ENCODE measurements around the gene TTLL9. TPM values are rescaled to one million over a fixed set of nuclear protein-coding genes. Genes with fewer than 3 reads are reported as not detected.
"Not testable (repeated sequence)": the region's sequence is repeated elsewhere in the genome, so short reads cannot be mapped to it uniquely, and the experiment has no call there.

The TTLL9 gene
- total RNA-seq, 4 donors from 2014 or later: 2.8 to 3.7 (median 3.1) TPM

DNA sequence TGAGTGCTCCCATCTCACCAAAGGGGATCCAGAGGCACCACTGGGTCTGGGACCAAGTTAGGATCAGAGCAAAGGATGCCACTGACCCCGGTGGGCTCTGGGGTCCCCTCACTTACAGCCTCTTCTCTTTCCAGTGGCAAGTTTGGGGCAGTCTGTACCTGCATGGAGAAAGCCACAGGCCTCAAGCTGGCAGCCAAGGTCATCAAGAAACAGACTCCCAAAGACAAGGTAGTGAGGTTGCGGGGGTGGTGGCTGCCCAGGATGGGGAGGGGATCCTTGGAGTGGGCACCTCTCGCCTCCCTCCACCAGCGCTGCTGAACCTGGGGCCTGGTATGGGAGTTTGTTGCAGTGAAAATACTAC is 46.3 kb upstream of the TTLL9 start:
- H3K4me3 ChIP-seq: no peak overlapping the region
- no peaks in the 10 kb centered on the region for H3K27me3 ChIP-seq
- H3K9me3 ChIP-seq: no peaks in the 10 kb centered on the region
- DNase-seq (ENCODE audit: low spot score in 2 of 2): no peak
- 84 to 91% methylated on average over 4 of the region's 4 CpGs for WGBS, 2 donors
- no peaks in the 10 kb centered on the region for H3K36me3 ChIP-seq
- TF ChIP-seq POLR2A (IDR thresholded peaks at IDR 0.05) (no peak), EP300 (IDR thresholded peaks at IDR 0.05) (no peak)
- TF ChIP-seq, protein P1, sequence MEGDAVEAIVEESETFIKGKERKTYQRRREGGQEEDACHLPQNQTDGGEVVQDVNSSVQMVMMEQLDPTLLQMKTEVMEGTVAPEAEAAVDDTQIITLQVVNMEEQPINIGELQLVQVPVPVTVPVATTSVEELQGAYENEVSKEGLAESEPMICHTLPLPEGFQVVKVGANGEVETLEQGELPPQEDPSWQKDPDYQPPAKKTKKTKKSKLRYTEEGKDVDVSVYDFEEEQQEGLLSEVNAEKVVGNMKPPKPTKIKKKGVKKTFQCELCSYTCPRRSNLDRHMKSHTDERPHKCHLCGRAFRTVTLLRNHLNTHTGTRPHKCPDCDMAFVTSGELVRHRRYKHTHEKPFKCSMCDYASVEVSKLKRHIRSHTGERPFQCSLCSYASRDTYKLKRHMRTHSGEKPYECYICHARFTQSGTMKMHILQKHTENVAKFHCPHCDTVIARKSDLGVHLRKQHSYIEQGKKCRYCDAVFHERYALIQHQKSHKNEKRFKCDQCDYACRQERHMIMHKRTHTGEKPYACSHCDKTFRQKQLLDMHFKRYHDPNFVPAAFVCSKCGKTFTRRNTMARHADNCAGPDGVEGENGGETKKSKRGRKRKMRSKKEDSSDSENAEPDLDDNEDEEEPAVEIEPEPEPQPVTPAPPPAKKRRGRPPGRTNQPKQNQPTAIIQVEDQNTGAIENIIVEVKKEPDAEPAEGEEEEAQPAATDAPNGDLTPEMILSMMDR (IDR thresholded peaks at IDR 0.05): no peak
- H3K27ac ChIP-seq: no peak overlapping the region
- H3K4me1 ChIP-seq: peaks cover 0 to 14% (median 6%) of the 10 kb centered on the region in 4 donors

DNA sequence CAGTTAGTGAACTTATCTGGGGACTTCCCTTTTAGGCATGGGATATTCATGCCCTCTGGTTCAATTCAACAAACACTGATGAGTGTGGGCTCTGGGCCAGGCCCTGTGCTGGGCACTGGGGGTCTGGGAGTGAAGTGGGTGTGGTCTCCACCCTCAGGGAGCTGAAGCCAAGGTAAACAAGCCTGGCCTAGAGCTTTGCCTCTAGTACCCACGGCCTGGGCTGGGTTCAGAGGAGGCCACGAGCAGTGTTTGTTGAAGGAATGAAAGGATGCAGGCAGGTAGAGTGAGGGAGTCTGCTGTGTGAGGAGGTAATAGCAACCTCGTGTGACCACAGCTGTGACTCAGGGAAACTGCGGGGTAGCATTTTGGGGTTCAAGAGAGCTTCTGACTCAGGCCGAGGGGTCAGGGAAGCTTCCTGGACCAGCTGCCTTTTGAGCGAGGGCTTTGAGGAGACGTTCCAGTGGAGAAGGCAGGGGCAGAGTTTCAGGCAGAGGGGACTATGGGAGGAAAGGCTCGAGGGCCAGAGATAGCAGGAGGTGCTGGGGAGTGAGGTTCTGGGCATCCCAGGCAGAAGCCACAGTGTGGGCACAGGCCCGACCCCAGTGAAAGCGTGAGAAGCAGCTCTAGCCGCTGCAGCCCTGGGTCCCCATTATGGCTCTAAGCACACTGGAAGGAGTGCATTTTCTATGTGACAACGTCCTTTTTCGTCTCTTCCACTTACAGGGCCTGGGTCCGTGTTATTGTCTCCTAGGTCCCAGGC is 45.7 kb upstream of the TTLL9 start:
- DNase-seq (ENCODE audit: low spot score in 2 of 2): no peak
- 70 to 73% methylated on average over 14 of the region's 14 CpGs for WGBS, 2 donors
- Histone ChIP-seq H3K4me1 (peaks cover 0 to 14% (median 6%) of the 10 kb centered on the region in 4 donors), H3K27me3 (no peaks in the 10 kb centered on the region), H3K27ac (no peak overlapping the region), H3K4me3 (no peak overlapping the region), H3K36me3 (no peaks in the 10 kb centered on the region), H3K9me3 (no peaks in the 10 kb centered on the region)
- TF ChIP-seq EP300 (IDR thresholded peaks at IDR 0.05) (no peak), POLR2A (IDR thresholded peaks at IDR 0.05) (no peak)
- TF ChIP-seq, protein P1 (IDR thresholded peaks at IDR 0.05): no peak

DNA sequence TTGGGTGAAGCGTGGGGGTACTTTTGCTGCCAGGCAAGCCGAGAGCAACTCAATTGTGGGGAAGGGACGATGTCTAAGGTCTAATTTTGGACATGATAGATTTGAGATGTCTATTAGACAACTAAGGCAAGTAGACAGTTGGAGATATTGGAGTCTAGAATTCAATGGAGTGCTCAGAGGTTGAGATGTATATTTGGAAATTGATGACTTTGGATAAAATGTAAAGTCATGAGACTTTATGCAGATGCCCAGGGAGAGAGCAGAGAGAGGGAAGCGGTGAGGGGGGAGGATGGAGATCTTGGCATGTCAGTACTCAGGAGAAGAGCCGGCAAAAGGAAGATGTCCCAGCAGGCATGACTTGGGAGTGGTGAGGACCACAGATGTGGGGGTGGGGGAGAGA is 44.4 kb upstream of the TTLL9 start:
- Histone ChIP-seq H3K4me1 (peaks cover 0 to 14% (median 6%) of the 10 kb centered on the region in 4 donors), H3K4me3 (no peak overlapping the region), H3K9me3 (no peaks in the 10 kb centered on the region), H3K27me3 (no peaks in the 10 kb centered on the region), H3K36me3 (no peaks in the 10 kb centered on the region), H3K27ac (no peak overlapping the region)
- TF ChIP-seq, protein P1 (IDR thresholded peaks at IDR 0.05): no peak
- TF ChIP-seq POLR2A (IDR thresholded peaks at IDR 0.05) (no peak), EP300 (IDR thresholded peaks at IDR 0.05) (no peak)
- 85 to 88% methylated on average over 5 of the region's 5 CpGs for WGBS, 2 donors
- DNase-seq (ENCODE audit: low spot score in 2 of 2): no peak

DNA sequence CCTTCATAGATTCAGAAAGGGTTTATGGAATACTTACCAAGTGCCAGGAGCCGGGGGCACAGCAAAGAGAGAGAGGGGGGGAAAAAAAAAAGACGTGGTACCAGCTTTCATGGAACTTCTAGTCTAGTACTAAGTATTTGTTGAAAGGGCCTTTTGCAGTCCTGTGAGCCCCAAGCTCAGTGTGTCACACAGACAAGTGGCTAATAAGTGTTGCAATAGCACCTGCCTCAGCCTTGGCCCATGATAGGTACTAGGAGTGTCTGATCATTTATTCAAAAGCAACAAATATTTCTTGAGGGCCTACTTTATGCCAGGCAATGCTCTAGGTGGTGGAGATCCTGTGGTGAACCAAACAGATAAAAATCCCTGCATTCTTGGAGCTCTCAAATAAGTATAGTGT is 43.4 kb upstream of the TTLL9 start:
- DNase-seq (ENCODE audit: low spot score in 2 of 2): no peak
- TF ChIP-seq EP300 (IDR thresholded peaks at IDR 0.05) (no peak), POLR2A (IDR thresholded peaks at IDR 0.05) (no peak)
- TF ChIP-seq, protein P1 (IDR thresholded peaks at IDR 0.05): no peak
- Histone ChIP-seq H3K27me3 (no peaks in the 10 kb centered on the region), H3K9me3 (no peaks in the 10 kb centered on the region), H3K4me3 (no peak overlapping the region), H3K27ac (no peak overlapping the region), H3K36me3 (no peaks in the 10 kb centered on the region), H3K4me1 (peaks cover 0 to 17% (median 6%) of the 10 kb centered on the region in 4 donors)
- 74 to 75% methylated on average over 2 of the region's 2 CpGs for WGBS, 2 donors

DNA sequence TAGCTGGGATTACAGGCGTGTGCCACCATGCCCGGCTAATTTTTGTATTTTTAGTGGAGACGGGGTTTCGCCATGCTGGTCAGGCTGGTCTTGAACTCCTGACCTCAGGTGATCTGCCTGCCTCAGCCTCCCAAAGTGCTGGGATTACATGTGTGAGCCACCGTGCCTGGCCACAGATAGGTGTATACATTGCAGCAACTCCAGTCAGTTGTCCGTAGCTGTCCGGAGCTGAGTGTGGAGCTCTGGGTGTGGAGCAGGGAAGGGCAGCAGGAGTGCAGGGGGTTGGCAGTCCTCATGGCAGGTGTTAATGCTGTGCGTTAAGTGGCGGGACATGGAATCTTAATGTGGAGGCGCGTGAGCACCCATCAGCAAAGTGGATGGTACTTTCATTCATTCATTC is 42.4 kb upstream of the TTLL9 start:
- 94 to 95% methylated on average over 11 of the region's 11 CpGs for WGBS, 2 donors
- DNase-seq (ENCODE audit: low spot score in 2 of 2); H3K4me3 ChIP-seq: not testable (repeated sequence)

More for the DNA sequence above, 42.4 kb upstream of the TTLL9 start:
- not testable (repeated sequence) for H3K9me3 ChIP-seq, H3K36me3 ChIP-seq, H3K27ac ChIP-seq, H3K27me3 ChIP-seq
- H3K4me1 ChIP-seq: peaks cover 0 to 15% (median under 1%) of the 10 kb centered on the region in 4 donors
